SK-N-SH (cell line): Measurements from ENCODE around the gene ORC1. TPM values are rescaled to one million over a fixed set of nuclear protein-coding genes. Genes with fewer than 3 reads are reported as not detected.

ENCODE experiments used
- CTCF ChIA-PET: fragments of 300-600, 350-600 bp; formaldehyde crosslinking; extraction: SDS; loops from one replicate; lab custom pipeline; 2021; lab: Yijun Ruan, JAX
- POLR2A ChIA-PET: fragments of 350-600 bp; sonication (Branson Sonifier 250); formaldehyde crosslinking; extraction: SDS; loops from one replicate; lab custom pipeline; 2020; ENCODE audit warnings: antibody characterized with exemption, inconsistent platforms; lab: Yijun Ruan, JAX
- DNase-seq: peaks from one replicate; pipeline ENCODE4 v3.0.0; 2012
- H2AFZ ChIP-seq: fragments of 200-600 bp; sonication (generic); 2 replicates; pipeline ENCODE4 v1.8.1; 2016; ENCODE audit warnings: antibody characterized with exemption, mild to moderate bottlenecking, low read depth
- H3F3A ChIP-seq: fragments of 200-600 bp; sonication (generic); replicated peaks from 2 replicates; pipeline ENCODE3; 2016; ENCODE audit warnings: antibody characterized with exemption, mild to moderate bottlenecking; ENCODE audit not compliant: insufficient read depth
- H3K27ac ChIP-seq, 2 experiments: fragments of 200-500 bp in 1 of 2; fragments of 200-600 bp in 1 of 2; sonication (Bioruptor generic) in 1 of 2; sonication (generic), shearing (Covaris generic) in 1 of 2; 2 replicates each; pipeline versions ENCODE4 v1.5.1 to v1.6.1; 2014 to 2016; ENCODE audit warnings: low read depth in 2 of 2, inconsistent platforms in 1 of 2, low read length in 1 of 2, mild to moderate bottlenecking in 1 of 2, mixed read lengths in 1 of 2
- H3K27me3 ChIP-seq: fragments of 200-600 bp; sonication (generic), shearing (Covaris generic); 2 replicates; pipeline ENCODE4 v1.6.1; 2016; ENCODE audit warnings: mixed run types; ENCODE audit not compliant: insufficient read depth
- H3K36me3 ChIP-seq, 2 experiments: fragments of 200-500 bp in 1 of 2; fragments of 200-600 bp in 1 of 2; sonication (Bioruptor generic) in 1 of 2; sonication (generic) in 1 of 2; replicated peaks in 1 of 2; 2 replicates each; pipeline versions ENCODE3 to v1.5.1; 2014 to 2016; ENCODE audit warnings: low read length in 1 of 2, mild to moderate bottlenecking in 1 of 2; ENCODE audit not compliant: insufficient read depth in 2 of 2, control insufficient read depth in 1 of 2
- H3K4me1 ChIP-seq, 2 experiments: fragments of 200-500 bp in 1 of 2; fragments of 200-600 bp in 1 of 2; sonication (Bioruptor generic) in 1 of 2; sonication (generic), shearing (Covaris generic) in 1 of 2; 2 replicates each; pipeline versions ENCODE4 v1.5.1 to v1.6.1; 2014 to 2016; ENCODE audit warnings: low read depth in 1 of 2, low read length in 1 of 2, mixed run types in 1 of 2; ENCODE audit not compliant: insufficient read depth in 2 of 2, control insufficient read depth in 1 of 2
- H3K4me2 ChIP-seq: fragments of 200-600 bp; sonication (generic), shearing (Covaris generic); 2 replicates; pipeline ENCODE4 v1.6.1; 2017; ENCODE audit warnings: mixed run types
- H3K4me3 ChIP-seq, 2 experiments: fragments of 200-500 bp in 1 of 2; fragments of 200-600 bp in 1 of 2; sonication (Bioruptor generic) in 1 of 2; sonication (generic), shearing (Covaris generic) in 1 of 2; 2 replicates each; pipeline versions ENCODE4 v1.5.1 to v1.8.1; 2014 to 2016; ENCODE audit warnings: low read depth in 2 of 2, inconsistent platforms in 1 of 2, low read length in 1 of 2, mild to moderate bottlenecking in 1 of 2, mixed read lengths in 1 of 2, moderate library complexity in 1 of 2
- H3K79me2 ChIP-seq: fragments of 200-600 bp; sonication (generic); 2 replicates; pipeline ENCODE4 v1.8.1; 2017; ENCODE audit warnings: mild to moderate bottlenecking; ENCODE audit not compliant: insufficient read depth
- H3K9ac ChIP-seq: fragments of 200-600 bp; sonication (generic); 2 replicates; pipeline ENCODE4 v1.6.1; 2017; ENCODE audit warnings: mixed run types
- H3K9me2 ChIP-seq: fragments of 200-600 bp; sonication (generic); 2 replicates; pipeline ENCODE4 v1.6.1; 2017; ENCODE audit warnings: mixed run types
- H3K9me3 ChIP-seq: fragments of 200-600 bp; sonication (generic); 2 replicates; pipeline ENCODE4 v1.6.1; 2017; ENCODE audit warnings: mixed run types, mild to moderate bottlenecking, moderate library complexity
- H4K20me1 ChIP-seq: fragments of 200-600 bp; sonication (generic); 2 replicates; pipeline ENCODE4 v1.6.1; 2017; ENCODE audit warnings: mild to moderate bottlenecking, mixed run types; ENCODE audit not compliant: insufficient read depth
- CHD2 ChIP-seq: fragments of 150-350 bp; IDR thresholded peaks from 2 replicates; pipeline ENCODE4 v1.6.1; 2018; ENCODE audit warnings: low read length; ENCODE audit not compliant: partially characterized antibody
- ELF1 ChIP-seq: IDR thresholded peaks from 2 replicates; pipeline ENCODE4 v1.4.0; 2012
- EP300 ChIP-seq, 2 experiments: IDR thresholded peaks; 2 replicates each; pipeline versions ENCODE4 v1.4.0 to v1.6.1; 2012; ENCODE audit warnings: borderline replicate concordance in 1 of 2, low read depth in 1 of 2, low read length in 1 of 2
- FOSL2 ChIP-seq: IDR thresholded peaks from 2 replicates; pipeline ENCODE4 v1.4.0; 2012; ENCODE audit warnings: low read depth, mild to moderate bottlenecking, moderate library complexity, borderline replicate concordance
- FOXJ3 ChIP-seq: sonication (generic); formaldehyde crosslinking; IDR thresholded peaks from 2 replicates; pipeline ENCODE4 v1.5.1; 2020; ENCODE audit warnings: mild to moderate bottlenecking, missing genetic modification reagents
- FOXM1 ChIP-seq: IDR thresholded peaks from 2 replicates; pipeline ENCODE4 v1.4.0; 2012; ENCODE audit warnings: low read depth, mild to moderate bottlenecking
- IRF3 ChIP-seq: fragments of 150-350 bp; IDR thresholded peaks from 2 replicates; pipeline ENCODE4 v1.6.1; 2016; ENCODE audit warnings: mild to moderate bottlenecking, low read depth, low read length
- JUND ChIP-seq: IDR thresholded peaks from 2 replicates; pipeline ENCODE4 v1.4.0; 2012
- MEF2A ChIP-seq: IDR thresholded peaks from 2 replicates; pipeline ENCODE4 v1.4.0; 2012; ENCODE audit warnings: low read depth, borderline replicate concordance
- NFIC ChIP-seq: IDR thresholded peaks from 2 replicates; pipeline ENCODE4 v1.4.0; 2012; ENCODE audit warnings: borderline replicate concordance
- POLR2AphosphoS5 ChIP-seq: IDR thresholded peaks from 2 replicates; pipeline ENCODE4 v1.6.1; 2012; ENCODE audit warnings: low read depth, low read length
- RCOR1 ChIP-seq: fragments of 150-350 bp; IDR thresholded peaks from 2 replicates; pipeline ENCODE4 v1.6.1; 2017; ENCODE audit warnings: antibody characterized with exemption, low read length
- REST ChIP-seq: IDR thresholded peaks from 2 replicates; pipeline ENCODE4 v1.6.1; 2012; ENCODE audit warnings: mild to moderate bottlenecking, low read depth, low read length, moderate library complexity
- RFX5 ChIP-seq: IDR thresholded peaks from 2 replicates; pipeline ENCODE4 v1.6.1; 2012; ENCODE audit warnings: mild to moderate bottlenecking, improper control_type of control experiment, low read length
- RXRA ChIP-seq: IDR thresholded peaks from 2 replicates; pipeline ENCODE4 v1.4.0; 2012; ENCODE audit warnings: low read depth, mild to moderate bottlenecking, borderline replicate concordance
- SIN3A ChIP-seq: IDR thresholded peaks from 2 replicates; pipeline ENCODE4 v1.6.1; 2012; ENCODE audit warnings: low read depth, mild to moderate bottlenecking, low read length, moderate library complexity, borderline replicate concordance
- TAF1 ChIP-seq: IDR thresholded peaks from 2 replicates; pipeline ENCODE4 v1.6.1; 2012; ENCODE audit warnings: low read depth, mild to moderate bottlenecking, low read length, moderate library complexity, borderline replicate concordance
- YY1 ChIP-seq: IDR thresholded peaks from 2 replicates; pipeline ENCODE4 v1.4.0; 2012; ENCODE audit warnings: low read depth, mild to moderate bottlenecking
- WGBS: methylation state at CpG from one replicate; pipeline ENCODE4 v1.1.6; 2017; ENCODE audit warnings: low lambda C conversion rate; 5-methylcytosine and 5-hydroxymethylcytosine counted together
- polyA plus RNA-seq, 3 experiments: library from polyadenylated mRNA; depleted of rRNA; stranded (reverse); fragments of >200 nt; gene quantifications; 2 replicates each; pipeline ENCODE4 v1.2.3, GENCODE V29; 2012
- TF ChIP-seq, protein P1 (sequence below): IDR thresholded peaks from 2 replicates; pipeline ENCODE4 v1.4.0; 2012; ENCODE audit warnings: low read depth

The ORC1 gene
- polyA plus RNA-seq, 1 of the 3 experiments (the other 2 are of a cell fraction), result 5.2 TPM

GRCh38 chr1:52365071-52365745, 39.0 kb downstream of the ORC1 start:
- peaks cover 0 to 13% of the 10 kb centered on the region in 2 experiments; a peak in 3 of 4 replicates for H3K4me1 ChIP-seq
- POLR2A ChIA-PET, result interaction anchor here (0.5 to 2.2 kb wide), 3 partner anchors 14 to 331 kb away, joined by 3 to 7 read pairs (median 3); partner anchors contain the start of genes KTI12 and TXNDC12
- TF ChIP-seq RFX5 (no peak), TAF1 (peak; percentile 18; the same call in 1 of the 2 replicates), FOSL2 (peak; percentile 68), POLR2AphosphoS5 (peak; percentile 53; the same call in 1 of the 2 replicates), SIN3A (no peak), ELF1 (no peak)
- TF ChIP-seq, protein P1, sequence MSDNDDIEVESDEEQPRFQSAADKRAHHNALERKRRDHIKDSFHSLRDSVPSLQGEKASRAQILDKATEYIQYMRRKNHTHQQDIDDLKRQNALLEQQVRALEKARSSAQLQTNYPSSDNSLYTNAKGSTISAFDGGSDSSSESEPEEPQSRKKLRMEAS, result peak; percentile 70
- H3K9me3 ChIP-seq, result no peaks in the 10 kb centered on the region
- H3K79me2 ChIP-seq, result peaks cover 41% of the 10 kb centered on the region
- DNase-seq, result peak; percentile 48
- peak overlapping the region; percentile 72 for H2AFZ ChIP-seq
- 6% methylated on average over 22 of the region's 22 CpGs for WGBS
- H3K27ac ChIP-seq, result peak overlapping the region; percentile 82 to 91
- peak overlapping the region; percentile 90 to 93 for H3K4me3 ChIP-seq
- H3K4me2 ChIP-seq, result peak overlapping the region; percentile 89
- peaks cover 18% of the 10 kb centered on the region for H3F3A ChIP-seq
- H4K20me1 ChIP-seq, result peaks cover 7% of the 10 kb centered on the region; the same call in 1 of the 2 replicates
- CTCF ChIA-PET, result interaction anchor here (1.0 to 1.8 kb wide), 4 partner anchors 11 to 321 kb away, joined by 4 to 7 read pairs (median 5); no protein-coding TSS in a partner anchor
- no peaks in the 10 kb centered on the region for H3K27me3 ChIP-seq
- H3K36me3 ChIP-seq, result peaks cover 15 to 30% of the 10 kb centered on the region in 2 experiments
- H3K9me2 ChIP-seq, result no peaks in the 10 kb centered on the region
- H3K9ac ChIP-seq, result peak overlapping the region; percentile 97

GRCh38 chr1:52364235-52364839, 39.9 kb downstream of the ORC1 start:
- Histone ChIP-seq H3K9me3 (no peaks in the 10 kb centered on the region), H3K79me2 (peaks cover 41% of the 10 kb centered on the region), H4K20me1 (peaks cover 7% of the 10 kb centered on the region; the same call in 1 of the 2 replicates), H3K36me3 (peaks cover 16 to 38% of the 10 kb centered on the region in 2 experiments), H3K27me3 (no peaks in the 10 kb centered on the region), H2AFZ (no peak overlapping the region), H3F3A (peaks cover 14% of the 10 kb centered on the region), H3K4me2 (peak overlapping the region; percentile 89), H3K9me2 (no peaks in the 10 kb centered on the region), H3K27ac (peak overlapping the region in 1 of 2 experiments; percentile 91; a peak in 1 of 4 replicates), H3K9ac (peak overlapping the region; percentile 97; the same call in 1 of the 2 replicates), H3K4me3 (peak overlapping the region; percentile 90 to 93; a peak in 2 of 4 replicates), H3K4me1 (peaks cover 0 to 13% of the 10 kb centered on the region in 2 experiments; a peak in 3 of 4 replicates)
- DNase-seq, result peak; percentile 21
- ChIA-PET CTCF (interaction anchor here (0.8 to 1.8 kb wide), 3 partner anchors 15 to 322 kb away, joined by 3 to 7 read pairs (median 6); no protein-coding TSS in a partner anchor), POLR2A (interaction anchor here (2.2 kb wide), 1 partner anchor 309 kb away, joined by 7 read pairs; the partner anchor contains the start of gene TXNDC12)
- 92% methylated on average over 4 of the region's 5 CpGs for WGBS
- no peak for TF ChIP-seq MEF2A
- TF ChIP-seq TAF1, result no peak
- TF ChIP-seq REST, result no peak
- no peak for TF ChIP-seq IRF3
- TF ChIP-seq FOXM1, result no peak
- no peak for TF ChIP-seq YY1
- TF ChIP-seq EP300 (IDR thresholded peaks at IDR 0.05; ENCODE audit: borderline replicate concordance in 1 of 2, low read depth in 1 of 2, low read length in 1 of 2), result no peak
- TF ChIP-seq CHD2, result no peak
- no peak for TF ChIP-seq RXRA
- TF ChIP-seq JUND, result no peak
- no peak for TF ChIP-seq RCOR1
- TF ChIP-seq FOXJ3 (CRISPR knock-in tag), result no peak
- no peak for TF ChIP-seq NFIC
